H9 (cell line): ENCODE data around the gene BFSP1. TPM values are rescaled to one million over a fixed set of nuclear protein-coding genes. Genes with fewer than 3 reads are reported as not detected.

Source experiments
- DNase-seq: peaks from one replicate; pipeline ENCODE4 v3.0.0-alpha.2; 2017
- H2AFZ ChIP-seq: one replicate; pipeline ENCODE4 v1.6.1; 2013; ENCODE audit warnings: mild to moderate bottlenecking, low read length, control low read depth, moderate library complexity
- H2AK5ac ChIP-seq: 2 replicates; pipeline ENCODE4 v1.6.1; 2013; ENCODE audit warnings: low read length, control low read depth, mixed read lengths; ENCODE audit not compliant: insufficient read length
- H2BK120ac ChIP-seq: one replicate; pipeline ENCODE4 v1.6.1; 2013; ENCODE audit warnings: low read depth, mild to moderate bottlenecking, low read length, control low read depth, inconsistent platforms; ENCODE audit not compliant: poor library complexity, severe bottlenecking
- H2BK12ac ChIP-seq: 2 replicates; pipeline ENCODE4 v1.6.1; 2013; ENCODE audit warnings: low read length, control low read depth, mixed read lengths, low read depth; ENCODE audit not compliant: insufficient read length
- H2BK15ac ChIP-seq: 2 replicates; pipeline ENCODE4 v1.6.1; 2013; ENCODE audit warnings: low read depth, low read length, control low read depth
- H2BK20ac ChIP-seq: one replicate; pipeline ENCODE4 v1.6.1; 2013; ENCODE audit warnings: low read depth, mild to moderate bottlenecking, low read length, control low read depth, inconsistent platforms; ENCODE audit not compliant: poor library complexity, severe bottlenecking
- H2BK5ac ChIP-seq: 2 replicates; pipeline ENCODE4 v1.6.1; 2013; ENCODE audit warnings: low read length, control low read depth, mixed read lengths; ENCODE audit not compliant: insufficient read length
- H3K14ac ChIP-seq: 2 replicates; pipeline ENCODE4 v1.6.1; 2013; ENCODE audit warnings: low read length, control low read depth; ENCODE audit not compliant: insufficient read depth
- H3K18ac ChIP-seq: 2 replicates; pipeline ENCODE4 v1.6.1; 2013; ENCODE audit warnings: low read depth, mild to moderate bottlenecking, mixed read lengths, low read length, control low read depth; ENCODE audit not compliant: insufficient read length
- H3K23ac ChIP-seq: 2 replicates; pipeline ENCODE4 v1.6.1; 2013; ENCODE audit warnings: low read length, control low read depth, mixed read lengths, low read depth; ENCODE audit not compliant: insufficient read length
- H3K23me2 ChIP-seq: 2 replicates; pipeline ENCODE4 v1.6.1; 2013; ENCODE audit warnings: low read depth, mild to moderate bottlenecking, mixed read lengths, low read length, control low read depth; ENCODE audit not compliant: insufficient read length, poor library complexity, severe bottlenecking
- H3K27ac ChIP-seq: 2 replicates; pipeline ENCODE4 v1.5.1; 2013; ENCODE audit warnings: low read length, control low read depth, mixed read lengths, low read depth; ENCODE audit not compliant: insufficient read length
- H3K27me3 ChIP-seq: 2 replicates; pipeline ENCODE4 v1.6.1; 2013; ENCODE audit warnings: low read length, control low read depth, inconsistent platforms; ENCODE audit not compliant: insufficient read depth
- H3K4ac ChIP-seq: 2 replicates; pipeline ENCODE4 v1.6.1; 2013; ENCODE audit warnings: low read depth, mild to moderate bottlenecking, control low read depth, inconsistent platforms, low read length, moderate library complexity
- H3K4me1 ChIP-seq: 2 replicates; pipeline ENCODE4 v1.6.1; 2013; ENCODE audit warnings: low read length, control low read depth, inconsistent platforms; ENCODE audit not compliant: insufficient read depth
- H3K4me2 ChIP-seq: 2 replicates; pipeline ENCODE4 v1.6.1; 2013; ENCODE audit warnings: low read length, control low read depth, mixed read lengths; ENCODE audit not compliant: insufficient read length, insufficient read depth
- H3K56ac ChIP-seq: 2 replicates; pipeline ENCODE4 v1.6.1; 2013; ENCODE audit warnings: low read depth, mild to moderate bottlenecking, mixed read lengths, low read length, control low read depth; ENCODE audit not compliant: insufficient read length
- H3K79me1 ChIP-seq: 2 replicates; pipeline ENCODE4 v1.6.1; 2013; ENCODE audit warnings: low read depth, mild to moderate bottlenecking, moderate library complexity, low read length, control low read depth, inconsistent platforms; ENCODE audit not compliant: insufficient read depth, poor library complexity, severe bottlenecking
- H3K79me2 ChIP-seq: 2 replicates; pipeline ENCODE4 v1.6.1; 2013; ENCODE audit warnings: low read length, control low read depth, inconsistent platforms; ENCODE audit not compliant: insufficient read depth
- H3K9ac ChIP-seq: 2 replicates; pipeline ENCODE4 v1.6.1; 2013; ENCODE audit warnings: low read length, control low read depth, mixed read lengths; ENCODE audit not compliant: insufficient read length; ENCODE audit errors: extremely low read depth
- H3K9me3 ChIP-seq: one replicate; pipeline ENCODE4 v1.6.1; 2013; ENCODE audit warnings: low read depth, low read length, inconsistent platforms; ENCODE audit not compliant: control insufficient read depth
- H3T11ph ChIP-seq: one replicate; pipeline ENCODE4 v1.6.1; 2013; ENCODE audit warnings: mild to moderate bottlenecking, low read length, control low read depth, inconsistent platforms
- H4K20me1 ChIP-seq: one replicate; pipeline ENCODE4 v1.6.1; 2013; ENCODE audit not compliant: control insufficient read depth, insufficient read length, insufficient read depth
- H4K5ac ChIP-seq: 2 replicates; pipeline ENCODE4 v1.6.1; 2013; ENCODE audit warnings: low read depth, mild to moderate bottlenecking, mixed read lengths, low read length, control low read depth; ENCODE audit not compliant: insufficient read length
- H4K8ac ChIP-seq: replicated peaks from 2 replicates; pipeline ENCODE4 v1.6.1; 2013; ENCODE audit warnings: low read length, control low read depth, mixed read lengths, low read depth; ENCODE audit not compliant: insufficient read length
- H4K91ac ChIP-seq: 2 replicates; pipeline ENCODE4 v1.6.1; 2013; ENCODE audit warnings: low read depth, mild to moderate bottlenecking, moderate library complexity, mixed read lengths, low read length, control low read depth; ENCODE audit not compliant: insufficient read length
- H3K27ac Mint-ChIP-seq, 3 experiments: 2 replicates in 2 of 3; 3 replicates in 1 of 3; pipeline ENCODE4 v1.8.0; 2020 to 2021; ENCODE audit warnings: mixed read lengths in 3 of 3, mild to moderate bottlenecking in 1 of 3, moderate library complexity in 1 of 3
- H3K27me3 Mint-ChIP-seq: 2 replicates; pipeline ENCODE4 v1.8.0; 2021; ENCODE audit warnings: low read depth, mild to moderate bottlenecking, moderate library complexity, mixed read lengths
- H3K36me3 Mint-ChIP-seq, 3 experiments: 2 replicates in 2 of 3; 3 replicates in 1 of 3; pipeline ENCODE4 v1.8.0; 2020 to 2021; ENCODE audit warnings: low read depth in 3 of 3, mixed read lengths in 3 of 3; ENCODE audit not compliant: insufficient read depth in 1 of 3
- H3K4me1 Mint-ChIP-seq, 2 experiments: 2 replicates each; pipeline ENCODE4 v1.8.0; 2020; ENCODE audit warnings: mixed read lengths in 2 of 2
- H3K4me3 Mint-ChIP-seq, 2 experiments: 2 replicates in 1 of 2; 3 replicates in 1 of 2; pipeline ENCODE4 v1.8.0; 2020 to 2021; ENCODE audit warnings: mild to moderate bottlenecking in 2 of 2, mixed read lengths in 2 of 2, moderate library complexity in 1 of 2
- H3K9me3 Mint-ChIP-seq, 2 experiments: 2 replicates in 1 of 2; 3 replicates in 1 of 2; pipeline ENCODE4 v1.8.0; 2020; ENCODE audit warnings: mild to moderate bottlenecking in 2 of 2, mixed read lengths in 2 of 2, moderate library complexity in 1 of 2
- WGBS: extraction: QIAGEN DNeasy Blood & Tissue Kit; methylation state at CpG from one replicate; pipeline ENCODE4 v1.1.7; 2013; ENCODE audit warnings: missing lambda C conversion rate, low lambda C conversion rate, mixed read lengths; ENCODE audit not compliant: insufficient read length; ENCODE audit errors: extremely low coverage; 5-methylcytosine and 5-hydroxymethylcytosine counted together
- total RNA-seq: library from RNA; stranded (reverse); gene quantifications from 2 replicates; pipeline ENCODE4 v1.2.1, GENCODE V29; 2021
- TF ChIP-seq, protein P1 (sequence below): fragments of 200-600 bp; sonication (generic); conservative IDR thresholded peaks from 3 replicates; pipeline ENCODE4 v1.8.0; 2021; ENCODE audit warnings: antibody characterized with exemption, mild to moderate bottlenecking

Gene BFSP1
- total RNA-seq, 1 experiment from 2014 or later, result 9.4 TPM

DNA sequence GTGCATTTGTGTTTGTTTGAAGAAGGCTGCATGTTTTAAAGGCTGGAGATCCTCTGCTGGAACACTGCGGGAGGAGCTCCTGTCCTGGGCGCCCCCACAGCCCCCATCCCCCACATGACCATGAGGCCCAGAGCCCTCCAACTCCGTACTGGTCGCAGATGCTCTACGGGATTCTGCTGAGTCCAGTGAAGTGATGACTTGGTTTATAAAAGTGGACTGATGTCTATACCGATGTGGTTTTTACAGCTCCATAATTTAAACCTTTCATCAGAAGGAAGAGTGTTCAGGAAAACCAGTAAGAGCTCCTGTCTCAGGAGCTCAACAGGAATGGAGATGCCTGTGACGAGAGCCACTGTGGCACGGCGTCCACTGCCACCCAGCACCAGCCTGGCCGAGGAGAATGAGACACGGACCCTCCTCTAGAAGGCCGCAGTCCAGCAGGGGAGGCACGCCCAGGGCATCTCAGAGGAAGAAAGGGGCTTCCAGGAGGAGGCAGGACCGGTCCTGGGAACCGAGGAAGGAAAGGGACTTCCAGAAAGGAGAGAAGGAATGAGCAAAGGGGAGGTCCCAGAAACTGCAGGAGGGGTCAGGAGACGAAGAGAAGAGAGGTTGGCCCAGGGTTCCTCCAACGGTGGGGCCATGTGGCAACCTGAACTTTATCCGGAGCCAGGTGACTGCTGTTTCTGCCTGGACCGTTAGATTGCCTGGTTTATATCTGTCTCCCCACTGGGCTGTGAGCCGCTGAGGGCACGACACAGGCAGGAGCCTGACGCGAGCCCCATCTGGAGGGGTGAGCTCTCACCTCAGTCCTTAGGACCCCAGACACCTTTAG, 26.9 kb downstream of the BFSP1 start:
- Mint-ChIP-seq H3K36me3 (no peaks in the 10 kb centered on the region; a peak in 1 of 7 replicates), H3K4me1 (peaks cover 14 to 23% of the 10 kb centered on the region in 2 experiments), H3K27ac (peak overlapping the region in 2 of 3 experiments; percentile 56 to 73; a peak in 3 of 7 replicates), H3K27me3 (peaks cover 9% of the 10 kb centered on the region), H3K9me3 (no peaks in the 10 kb centered on the region), H3K4me3 (no peak overlapping the region)
- Histone ChIP-seq H2BK5ac (no peak overlapping the region), H3K27ac (no peak overlapping the region), H4K91ac (no peak overlapping the region), H3K4me1 (no peaks in the 10 kb centered on the region), H3T11ph (no peak overlapping the region), H3K9me3 (no peaks in the 10 kb centered on the region), H2BK20ac (no peak overlapping the region), H3K4me2 (peak overlapping the region; percentile 57), H3K4ac (no peak overlapping the region), H3K27me3 (no peaks in the 10 kb centered on the region; the same call in 1 of the 2 replicates), H2AK5ac (no peak overlapping the region), H3K23ac (no peak overlapping the region), H3K14ac (no peak overlapping the region), H2BK15ac (no peak overlapping the region), H4K20me1 (no peaks in the 10 kb centered on the region), H2AFZ (no peak overlapping the region), H2BK120ac (no peak overlapping the region), H4K5ac (no peak overlapping the region), H3K79me1 (no peaks in the 10 kb centered on the region), H3K9ac (no peak overlapping the region), H3K23me2 (peaks cover 5% of the 10 kb centered on the region), H3K56ac (no peak overlapping the region), H2BK12ac (no peak overlapping the region), H3K18ac (no peak overlapping the region), H4K8ac (no peak overlapping the region), H3K79me2 (no peaks in the 10 kb centered on the region)
- DNase-seq, result peak; percentile 51
- TF ChIP-seq, protein P1, sequence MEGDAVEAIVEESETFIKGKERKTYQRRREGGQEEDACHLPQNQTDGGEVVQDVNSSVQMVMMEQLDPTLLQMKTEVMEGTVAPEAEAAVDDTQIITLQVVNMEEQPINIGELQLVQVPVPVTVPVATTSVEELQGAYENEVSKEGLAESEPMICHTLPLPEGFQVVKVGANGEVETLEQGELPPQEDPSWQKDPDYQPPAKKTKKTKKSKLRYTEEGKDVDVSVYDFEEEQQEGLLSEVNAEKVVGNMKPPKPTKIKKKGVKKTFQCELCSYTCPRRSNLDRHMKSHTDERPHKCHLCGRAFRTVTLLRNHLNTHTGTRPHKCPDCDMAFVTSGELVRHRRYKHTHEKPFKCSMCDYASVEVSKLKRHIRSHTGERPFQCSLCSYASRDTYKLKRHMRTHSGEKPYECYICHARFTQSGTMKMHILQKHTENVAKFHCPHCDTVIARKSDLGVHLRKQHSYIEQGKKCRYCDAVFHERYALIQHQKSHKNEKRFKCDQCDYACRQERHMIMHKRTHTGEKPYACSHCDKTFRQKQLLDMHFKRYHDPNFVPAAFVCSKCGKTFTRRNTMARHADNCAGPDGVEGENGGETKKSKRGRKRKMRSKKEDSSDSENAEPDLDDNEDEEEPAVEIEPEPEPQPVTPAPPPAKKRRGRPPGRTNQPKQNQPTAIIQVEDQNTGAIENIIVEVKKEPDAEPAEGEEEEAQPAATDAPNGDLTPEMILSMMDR, result no peak
- WGBS, result no CpG with 5 or more reads among the region's 23 CpGs
